HG03095 (cell line): ENCODE results near the gene JDP2.
"Not testable (repeated sequence)": the region's sequence is repeated elsewhere in the genome, so short reads cannot be mapped to it uniquely, and the experiment has no call there.

ENCODE experiments used
- ATAC-seq: cut with Tn5 transposase; IDR thresholded peaks from one replicate; pipeline ENCODE4 v1.9.1; 2021; ENCODE audit warnings: moderate library complexity; ENCODE audit not compliant: unreplicated experiment

JDP2 gene, protein sequence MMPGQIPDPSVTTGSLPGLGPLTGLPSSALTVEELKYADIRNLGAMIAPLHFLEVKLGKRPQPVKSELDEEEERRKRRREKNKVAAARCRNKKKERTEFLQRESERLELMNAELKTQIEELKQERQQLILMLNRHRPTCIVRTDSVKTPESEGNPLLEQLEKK

DNA sequence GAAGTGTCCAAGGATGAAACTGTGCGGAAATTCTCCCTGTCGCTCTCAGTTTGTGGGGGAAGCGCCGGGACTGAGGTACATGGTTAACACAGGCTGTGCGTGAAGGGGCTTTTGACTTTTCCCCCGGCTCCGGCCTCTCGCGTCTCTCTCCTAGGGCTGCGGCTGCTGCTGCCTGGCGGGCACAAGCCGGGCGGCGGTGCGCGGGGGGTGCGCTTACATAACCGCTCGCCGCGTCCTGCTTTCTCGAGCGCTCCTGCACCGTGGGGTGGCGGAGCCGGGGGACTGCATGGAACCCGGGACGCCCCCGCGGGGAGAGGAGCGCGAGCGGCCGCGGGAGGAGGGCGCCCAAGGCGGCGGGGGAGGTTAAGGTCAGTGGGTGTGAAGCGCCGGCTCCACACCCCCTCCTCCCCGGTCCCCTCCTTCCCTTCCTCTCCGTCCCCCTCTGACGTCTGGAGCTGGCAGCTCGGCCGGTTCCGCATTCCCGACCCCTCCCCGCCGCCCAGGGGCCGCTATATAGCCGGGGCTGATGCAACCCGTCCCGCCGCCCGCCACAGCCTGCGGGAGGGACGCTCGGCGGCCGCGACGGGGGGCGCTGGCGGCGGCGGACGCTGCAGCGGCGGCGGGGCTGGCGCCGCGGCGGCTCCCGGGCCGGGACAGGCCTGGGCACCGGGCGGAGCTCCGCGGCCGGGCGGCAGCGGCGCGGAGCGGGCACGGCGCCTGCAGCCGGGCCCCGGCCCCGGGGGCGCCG lies at the start of gene JDP2:
Gene JDP2, plus strand, starts transcription at position 541 of the 748 bp plus-strand sequence. CDS start 9,899 bp downstream, outside the sequence.
- ATAC-seq = no peak

DNA sequence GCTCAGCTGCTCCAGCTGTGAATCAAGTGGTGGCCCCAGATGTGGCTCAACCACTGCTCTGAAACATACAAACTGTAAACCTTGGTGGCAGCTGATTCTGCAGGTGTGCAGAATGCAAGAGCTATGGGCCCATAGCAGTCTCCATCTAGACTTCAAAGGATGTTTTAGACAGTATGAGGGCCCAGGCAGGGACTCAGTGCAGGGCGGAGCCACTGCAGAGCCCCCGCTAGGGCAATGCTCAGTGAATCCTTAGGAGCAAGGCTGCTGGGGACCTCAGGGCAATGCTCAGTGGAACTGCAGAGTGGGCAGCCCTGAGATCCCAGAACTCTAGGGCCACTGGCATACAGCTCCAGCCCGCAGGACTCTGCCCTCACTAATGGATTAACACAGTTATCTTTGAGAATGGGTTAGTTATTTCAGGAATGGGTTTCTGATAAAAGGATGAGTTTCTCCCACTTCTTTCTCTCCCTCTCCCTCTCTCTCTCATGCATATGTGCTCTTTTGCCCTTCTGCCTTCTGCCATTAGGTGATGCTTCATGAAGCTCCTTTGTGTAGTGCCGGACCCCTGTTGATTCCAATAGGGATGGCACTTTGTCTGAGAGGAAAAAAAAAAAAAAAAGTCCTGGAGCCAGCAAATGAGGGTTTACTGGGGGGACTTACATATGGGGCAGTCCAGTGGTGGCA lies 48.4 kb upstream of the JDP2 start:
- ATAC-seq = no peak

DNA sequence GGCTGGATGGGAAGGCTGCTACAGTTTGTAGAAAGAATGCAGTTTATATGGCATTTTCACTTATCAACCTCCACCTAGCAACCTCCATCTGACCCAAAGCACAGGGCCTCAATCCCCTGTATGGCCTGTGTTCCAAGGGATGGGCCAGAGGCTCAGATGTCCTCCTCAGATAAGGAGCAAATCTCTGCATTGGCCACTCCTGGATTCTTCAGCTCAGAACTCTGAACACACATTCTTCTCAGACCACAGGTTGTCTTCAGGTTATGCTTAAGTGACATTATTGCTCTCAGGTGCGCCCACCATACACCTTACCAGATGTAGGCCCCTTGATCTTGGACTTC lies 47.9 kb upstream of the JDP2 start:
- no peak for ATAC-seq

DNA sequence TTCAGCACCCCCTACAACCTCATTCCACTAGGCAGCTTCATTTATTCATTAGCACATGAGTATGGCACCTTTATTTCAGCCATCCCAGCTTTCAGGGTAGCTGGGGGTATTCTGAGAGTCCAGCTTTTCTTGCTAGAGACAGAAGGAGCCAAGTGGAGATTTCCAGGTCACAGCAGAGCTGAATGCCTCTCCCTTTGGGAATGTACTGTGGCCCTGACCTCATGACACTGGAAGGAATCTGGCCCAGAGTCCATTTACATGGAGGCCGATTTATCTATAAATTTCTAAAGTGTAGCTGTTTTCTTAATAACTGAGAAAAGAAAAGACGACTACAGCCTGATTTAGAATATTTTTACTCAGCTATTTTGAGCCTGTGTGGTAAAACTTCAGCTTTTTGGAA lies 47.2 kb upstream of the JDP2 start:
- ATAC-seq = no peak

DNA sequence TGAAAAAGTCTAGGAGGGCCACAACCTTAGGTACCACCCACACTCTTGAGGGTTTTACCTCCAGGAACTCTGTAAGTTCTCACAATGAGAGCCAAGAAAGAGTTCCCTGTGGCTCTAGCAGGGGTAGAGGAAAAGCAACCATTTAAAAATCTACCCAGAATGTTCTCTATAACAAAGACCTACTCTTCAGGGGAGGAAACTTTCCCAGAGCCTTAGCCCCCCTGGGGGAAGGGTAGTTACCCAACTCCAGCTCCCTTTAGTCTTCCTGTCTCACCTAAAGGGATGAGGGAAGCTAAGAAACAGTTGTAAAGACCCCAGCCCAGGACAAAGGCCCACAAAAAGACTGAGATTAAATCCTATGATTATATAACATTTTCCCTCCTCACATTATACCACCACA lies 46.2 kb upstream of the JDP2 start:
- no peak for ATAC-seq

DNA sequence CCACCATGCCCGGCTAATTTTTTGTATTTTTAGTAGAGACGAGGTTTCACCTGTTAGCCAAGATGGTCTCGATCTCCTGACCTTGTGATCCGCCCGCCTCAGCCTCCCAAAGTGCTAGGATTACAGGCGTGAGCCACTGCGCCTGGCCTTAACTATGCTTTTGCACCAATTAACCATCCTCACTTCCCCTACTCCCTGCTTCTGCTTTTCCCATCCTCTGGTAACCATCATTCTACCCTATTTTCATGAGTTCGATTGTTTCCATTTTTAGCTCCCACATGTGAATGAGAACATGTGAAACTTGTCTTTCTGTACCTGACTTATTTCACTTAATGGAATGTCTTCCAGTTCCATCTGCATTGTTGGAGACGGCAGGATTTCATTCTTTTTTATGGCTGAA lies 44.6 kb upstream of the JDP2 start:
- not testable (repeated sequence) for ATAC-seq

DNA sequence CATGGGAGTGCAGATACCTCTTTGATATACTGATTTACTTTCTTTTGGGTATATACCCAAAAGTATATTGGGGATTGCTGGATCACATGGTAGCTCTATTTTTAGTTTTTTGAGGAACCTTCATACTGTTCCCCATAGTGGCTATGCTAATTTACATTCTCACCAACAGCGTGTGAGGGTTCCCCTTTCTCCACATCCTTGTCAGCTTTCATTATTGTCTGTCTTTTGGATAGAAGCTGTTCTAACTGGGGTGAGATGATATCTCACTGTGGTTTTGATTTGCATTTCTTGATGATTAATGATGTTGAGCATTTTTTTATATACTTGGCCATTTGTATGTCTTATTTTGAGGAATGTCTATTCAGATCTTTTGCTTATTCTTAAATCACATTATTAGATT lies 44.1 kb upstream of the JDP2 start:
- ATAC-seq = no peak

DNA sequence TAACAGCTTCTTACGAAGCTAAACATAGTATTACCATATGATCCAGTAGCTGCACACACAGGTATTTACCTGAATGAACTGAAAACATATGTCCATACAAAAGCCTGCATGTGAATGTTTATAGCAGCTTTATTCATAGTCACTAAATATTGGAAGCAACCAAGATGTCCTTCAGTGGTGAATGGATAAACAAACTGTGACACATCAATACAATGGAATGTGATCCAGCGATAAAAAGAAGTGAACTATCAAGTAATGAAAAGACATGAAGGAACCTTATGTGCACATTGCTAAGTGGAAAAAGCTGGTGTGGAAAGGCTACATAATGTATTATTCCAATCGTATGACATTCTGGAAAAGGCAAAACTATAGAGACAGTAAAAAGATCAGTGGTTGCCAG lies 38.1 kb upstream of the JDP2 start:
- ATAC-seq = no peak

DNA sequence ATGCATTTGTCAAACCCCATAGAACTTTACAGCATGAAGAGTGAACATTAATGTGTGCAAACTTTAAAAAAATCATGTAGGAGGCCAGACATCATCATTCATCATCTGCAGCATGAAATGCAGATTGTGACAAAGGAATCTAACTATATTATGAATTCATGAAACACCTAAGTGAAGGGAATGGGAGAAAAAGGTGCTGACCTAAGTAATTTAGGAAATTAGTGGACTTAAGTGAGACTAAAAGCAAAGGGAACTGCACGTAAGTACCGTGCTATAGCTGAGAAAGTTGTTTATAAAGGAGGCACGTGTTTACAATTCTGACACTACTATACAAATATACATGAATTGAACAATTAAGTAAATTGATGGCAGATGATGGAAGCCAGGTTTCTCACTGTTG lies 37.6 kb upstream of the JDP2 start:
- no peak for ATAC-seq

DNA sequence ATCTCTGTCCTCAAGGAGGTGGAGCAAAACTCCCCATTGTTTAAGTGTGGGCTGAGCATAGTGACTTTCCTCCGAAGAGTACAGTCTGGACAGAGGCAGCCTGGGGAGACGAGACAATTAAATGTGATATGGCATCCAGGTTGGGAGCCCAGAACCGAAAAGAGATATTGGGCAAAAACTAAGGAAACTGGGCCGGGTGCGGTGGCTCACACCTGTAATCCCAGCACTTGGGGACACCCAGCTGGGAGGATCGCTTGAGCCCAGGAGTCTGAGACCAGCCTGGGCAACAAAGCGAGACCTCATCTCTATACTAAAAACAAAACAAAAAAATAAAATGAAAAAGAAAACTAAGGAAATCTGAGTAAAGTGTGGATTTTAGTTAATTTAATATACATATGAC lies 35.9 kb upstream of the JDP2 start:
- no peak for ATAC-seq

DNA sequence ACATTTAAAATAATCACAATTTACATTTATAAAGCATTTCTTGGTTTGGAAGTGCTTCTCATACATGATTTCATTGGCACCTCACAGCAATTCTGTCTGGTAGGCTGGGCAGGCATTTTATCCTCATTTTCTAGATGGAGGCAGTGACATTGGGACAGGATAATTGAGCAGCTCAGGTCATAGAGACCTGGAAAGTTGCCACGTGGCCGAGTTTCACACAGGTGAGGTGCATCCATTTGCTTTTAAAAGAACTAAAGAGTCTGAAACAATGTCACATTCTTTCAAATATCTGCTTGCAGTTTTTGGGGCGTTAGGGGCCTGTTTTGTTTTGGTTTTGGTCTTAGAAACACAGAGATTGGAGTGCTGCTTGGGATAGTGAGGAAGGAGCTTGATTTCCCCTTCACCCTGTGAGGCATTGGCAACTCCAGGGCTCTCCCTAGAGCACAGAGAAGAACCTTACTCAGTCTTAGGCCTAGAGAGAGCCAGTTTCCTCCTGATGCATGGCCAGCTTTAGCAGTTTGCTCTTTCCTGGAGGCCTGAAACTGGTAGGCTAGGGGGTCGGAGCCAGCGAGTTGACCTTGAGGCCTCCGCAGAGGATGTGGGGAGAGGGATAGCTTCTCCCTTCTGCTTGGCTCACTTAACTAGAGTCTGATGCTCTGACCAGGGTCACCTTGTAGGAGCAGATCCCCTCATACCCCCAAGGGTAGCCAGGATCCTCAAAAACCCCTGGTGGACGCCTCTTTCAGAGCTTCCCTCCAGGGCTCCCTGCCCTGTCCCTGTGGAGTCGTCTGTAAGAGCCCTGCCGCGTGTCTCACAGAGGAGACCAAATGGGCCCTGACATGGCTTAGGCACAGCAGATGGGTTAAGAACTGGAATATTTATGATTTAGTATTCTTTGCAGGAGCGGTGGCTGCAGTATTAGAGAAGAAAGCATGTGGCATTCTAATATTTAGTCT lies 34.9 kb upstream of the JDP2 start:
- no peak for ATAC-seq

DNA sequence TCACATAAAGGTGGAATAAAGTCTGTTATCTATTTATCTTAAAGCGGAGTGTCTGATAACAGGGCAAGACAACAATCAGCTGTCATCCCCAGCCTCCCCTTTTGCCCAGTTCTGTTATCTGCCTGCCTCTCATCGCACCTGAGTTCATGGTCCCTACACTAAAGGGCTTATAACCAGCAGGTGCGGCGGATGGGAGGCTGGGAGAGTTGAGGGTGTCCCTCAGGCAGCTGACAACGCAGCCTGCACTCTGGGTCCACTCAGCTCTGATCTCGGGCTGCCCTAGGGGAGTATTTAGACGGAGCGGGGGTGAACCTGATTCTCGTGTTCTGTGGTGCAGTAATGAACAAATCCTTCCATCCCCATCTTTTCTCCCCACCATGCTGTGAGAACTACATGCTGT lies 34.0 kb upstream of the JDP2 start:
- ATAC-seq = no peak

DNA sequence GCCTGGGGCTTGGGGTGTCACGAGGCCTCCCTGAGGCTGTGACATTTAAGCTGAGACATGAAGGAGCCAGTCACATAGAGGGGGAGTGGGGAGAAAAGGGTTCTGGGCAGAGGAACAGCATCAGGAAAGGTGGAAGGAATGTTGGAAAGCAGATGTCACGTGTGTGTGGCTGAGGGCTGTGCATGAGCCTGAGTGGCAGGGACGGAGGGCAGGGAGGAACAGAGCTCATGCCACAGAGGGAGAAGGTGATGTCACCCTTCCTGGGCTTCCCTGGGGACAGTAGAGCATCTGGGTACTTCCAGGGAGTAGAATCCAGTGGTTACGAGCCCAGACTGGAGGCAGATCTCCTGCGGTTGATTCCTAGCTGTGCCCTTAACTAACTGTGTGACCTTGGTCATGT lies 32.0 kb upstream of the JDP2 start:
- ATAC-seq = no peak

DNA sequence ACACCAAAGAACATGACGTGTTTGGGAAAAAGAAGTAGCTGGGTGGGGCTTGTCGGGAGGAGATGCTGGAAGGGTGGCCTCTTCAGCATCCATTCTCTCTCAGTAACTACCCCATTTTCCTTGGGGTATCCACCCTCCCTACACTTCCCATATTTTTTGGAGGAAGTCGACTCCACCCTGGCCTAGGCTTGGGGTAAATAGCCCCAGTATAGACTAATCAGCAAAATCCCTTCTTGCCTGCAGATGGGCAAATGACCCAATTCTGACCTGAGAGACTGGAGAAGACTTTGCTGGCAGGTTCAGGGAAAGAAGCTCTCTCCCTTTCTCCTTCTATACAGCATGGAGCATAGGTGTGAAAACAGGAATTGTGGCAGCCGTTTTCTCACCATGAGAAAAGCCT lies 28.5 kb upstream of the JDP2 start:
- no peak for ATAC-seq

DNA sequence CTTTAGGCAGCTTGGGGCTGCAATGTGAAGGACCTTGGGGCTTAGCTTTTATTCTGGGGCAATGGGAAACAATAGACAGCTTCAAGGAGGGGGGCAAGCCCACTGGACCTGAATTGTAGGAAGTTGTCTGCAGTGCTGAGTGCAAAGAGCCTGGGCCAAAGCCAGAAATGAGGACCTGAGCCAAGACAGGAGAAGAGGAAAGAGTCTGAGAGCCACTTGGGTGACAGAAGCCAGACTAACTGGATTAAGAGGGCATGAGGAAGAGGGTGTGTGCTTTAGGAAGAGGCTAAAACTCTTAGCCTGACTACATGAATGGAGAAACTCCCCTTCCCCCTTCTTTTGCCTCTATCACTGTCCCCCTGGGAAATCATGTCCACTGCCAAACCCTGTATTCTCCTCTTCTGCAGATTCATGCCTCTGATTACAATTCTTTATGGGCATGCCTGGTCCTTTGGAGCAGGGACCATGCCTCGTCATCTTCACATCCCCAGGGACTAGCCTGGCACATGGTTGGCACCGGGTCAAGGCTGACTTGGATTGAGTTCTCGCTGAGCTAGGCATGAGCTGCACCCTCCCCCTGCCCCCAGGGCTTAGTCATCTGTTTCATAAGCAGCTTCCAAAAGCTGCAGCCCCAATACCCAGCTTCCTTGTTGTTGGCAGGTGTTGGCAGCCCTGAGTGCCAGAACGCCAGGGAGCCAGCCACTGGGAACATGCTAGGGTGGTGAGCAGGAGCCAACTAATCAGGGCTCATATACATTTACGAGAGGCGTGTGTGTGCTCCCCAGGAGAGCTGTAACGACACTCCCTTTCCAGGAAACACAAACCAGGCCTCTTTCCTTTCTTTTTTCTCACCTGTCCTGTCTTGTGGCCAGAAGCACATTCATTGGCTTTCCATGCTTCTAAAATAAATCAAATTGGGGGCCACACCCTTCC lies 27.7 kb upstream of the JDP2 start:
- no peak for ATAC-seq

DNA sequence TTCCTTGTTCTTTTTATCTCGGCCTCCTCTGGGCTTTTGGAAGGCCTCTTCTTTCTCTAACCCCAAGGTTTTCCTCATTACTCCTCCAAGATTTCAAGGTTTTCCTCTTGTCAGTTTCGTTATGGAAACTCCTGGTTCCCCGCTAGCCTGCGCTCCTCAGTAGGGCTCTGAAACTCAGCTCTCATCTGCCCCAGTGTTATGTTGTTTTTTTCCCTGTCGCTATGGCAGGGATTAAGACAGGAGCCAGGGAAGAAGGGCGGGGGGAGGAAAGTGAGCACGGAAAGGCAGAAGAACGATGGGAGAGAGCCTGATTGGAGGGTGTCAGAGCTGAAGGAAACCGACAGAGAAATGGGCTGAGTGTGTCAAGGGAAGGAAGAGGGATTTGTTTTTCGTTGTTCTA lies 26.5 kb upstream of the JDP2 start:
- no peak for ATAC-seq

DNA sequence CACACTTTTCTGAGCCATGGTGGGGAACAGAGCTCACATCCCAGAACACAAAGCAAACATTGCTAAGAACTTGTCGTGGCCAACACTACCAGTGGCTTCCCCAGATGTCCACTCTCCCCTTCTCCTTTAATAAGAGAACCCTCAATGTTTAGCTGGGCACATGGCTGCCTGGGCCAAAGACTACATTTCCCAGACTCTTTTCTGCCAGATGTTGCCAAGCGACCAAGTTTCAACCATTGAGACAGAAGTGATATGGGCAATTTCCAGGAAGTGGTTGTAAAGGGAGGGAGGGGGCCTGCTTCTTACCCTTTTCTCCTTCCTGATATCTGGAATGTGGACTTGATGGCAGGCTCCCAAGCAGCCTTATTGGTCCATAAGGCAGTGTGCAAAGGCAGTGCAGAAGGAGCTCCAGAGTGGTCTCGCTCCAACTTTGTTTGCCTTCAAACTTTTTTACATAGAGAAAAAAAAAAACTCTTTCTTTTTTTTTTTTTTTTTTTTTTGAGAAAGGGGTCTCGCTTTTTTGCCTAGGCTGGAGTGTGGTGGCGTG lies 24.9 kb upstream of the JDP2 start:
- ATAC-seq = no peak

DNA sequence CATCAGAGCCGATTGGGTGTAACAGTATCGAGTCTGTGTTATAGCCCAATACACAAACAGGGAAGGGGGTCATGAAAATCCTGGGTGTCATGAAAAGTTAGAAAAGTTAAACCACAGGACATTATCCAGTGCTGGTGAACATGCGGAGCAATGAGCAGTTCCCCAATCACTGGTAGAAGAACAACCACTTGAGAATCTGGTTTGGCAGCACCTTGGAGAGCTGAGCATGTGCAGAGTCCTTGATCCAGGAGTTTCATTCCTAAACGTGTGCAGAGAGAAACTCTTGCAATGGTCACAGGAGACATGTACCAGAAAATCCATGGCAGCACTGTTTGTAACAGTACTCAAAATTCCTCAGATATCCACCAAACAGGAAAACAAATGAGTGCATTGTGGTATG lies 23.0 kb upstream of the JDP2 start:
- no peak for ATAC-seq

DNA sequence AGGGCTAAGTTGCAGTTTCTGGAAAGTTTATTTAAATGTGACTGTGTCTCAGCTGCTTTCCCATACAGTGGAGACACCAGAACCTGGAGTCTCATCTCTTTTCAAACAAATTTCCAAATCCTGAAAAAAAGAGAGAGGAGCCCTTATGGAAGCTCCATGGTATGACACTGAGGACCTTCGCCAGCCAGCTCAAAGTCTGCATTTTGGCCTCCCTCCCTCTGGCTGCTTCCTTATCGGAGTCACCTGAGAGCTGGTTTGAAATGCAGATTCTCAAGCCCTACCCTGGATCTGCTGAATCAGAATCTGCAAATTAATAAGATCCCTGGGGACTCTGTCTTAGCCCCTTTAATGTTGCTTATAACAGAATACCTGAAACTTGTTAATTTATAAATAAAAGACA lies 21.7 kb upstream of the JDP2 start:
- no peak for ATAC-seq

DNA sequence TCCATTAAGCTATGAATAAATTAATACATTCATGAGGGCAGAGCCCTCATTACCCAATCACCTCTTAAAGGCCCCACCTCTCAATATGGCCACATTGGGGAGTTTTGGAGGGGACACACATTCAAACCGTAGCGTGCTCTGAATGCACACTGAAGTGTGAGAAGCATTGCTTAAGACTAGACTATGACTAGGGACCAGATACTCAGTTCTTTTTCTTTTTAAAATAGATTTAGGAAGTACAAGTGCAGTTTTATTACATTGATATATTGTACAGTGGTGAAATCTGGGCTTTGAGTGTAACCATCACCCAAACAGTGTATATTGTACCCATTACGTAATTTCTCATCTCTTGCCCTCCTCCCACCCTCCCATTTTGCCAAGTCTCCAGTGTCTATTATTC lies 21.0 kb upstream of the JDP2 start:
- no peak for ATAC-seq
